T-helper 17 cell (primary cell): Measurements from ENCODE around the gene CAMSAP2. TPM values are rescaled to one million over a fixed set of nuclear protein-coding genes. Genes with fewer than 3 reads are reported as not detected.
"Not testable (repeated sequence)": the region's sequence is repeated elsewhere in the genome, so short reads cannot be mapped to it uniquely, and the experiment has no call there.

Experiments
- ATAC-seq: fragments of 150-1000 bp; cut with Tn5 transposase; 2 replicates; pipeline ENCODE4 v1.10.0; 2021; ENCODE audit warnings: mild to moderate bottlenecking, moderate library complexity
- DNase-seq, 3 donors: peaks; one replicate each; pipeline versions ENCODE4 v3.0.0 to v3.0.0-alpha.2; 2020 to 2021
- H3K9me3 ChIP-seq: one replicate; pipeline ENCODE4 v1.7.0; 2013; ENCODE audit warnings: low read length, mild to moderate bottlenecking; ENCODE audit not compliant: control insufficient read depth, poor library complexity, severe bottlenecking
- H3K27ac Mint-ChIP-seq: one replicate; pipeline ENCODE4 v1.8.0; 2022; ENCODE audit warnings: mild to moderate bottlenecking, moderate library complexity, mixed read lengths
- H3K27me3 Mint-ChIP-seq: one replicate; pipeline ENCODE4 v1.8.0; 2022; ENCODE audit warnings: mixed read lengths
- H3K36me3 Mint-ChIP-seq: one replicate; pipeline ENCODE4 v1.8.0; 2022; ENCODE audit warnings: low read depth, mixed read lengths
- H3K4me1 Mint-ChIP-seq: one replicate; pipeline ENCODE4 v1.8.0; 2022; ENCODE audit warnings: mild to moderate bottlenecking, mixed read lengths
- H3K4me3 Mint-ChIP-seq: one replicate; pipeline ENCODE4 v1.8.0; 2022; ENCODE audit warnings: mild to moderate bottlenecking, moderate library complexity, mixed read lengths
- total RNA-seq, 4 donors: library from RNA in 2 of 4; stranded (reverse) in 2 of 4; gene quantifications; one replicate each; pipeline ENCODE4 v1.2.3 and lab custom pipeline; 2022 to 2026

The CAMSAP2 gene
- total RNA-seq, 2 donors from 2014 or later, result 2.8 to 3.1 TPM

DNA sequence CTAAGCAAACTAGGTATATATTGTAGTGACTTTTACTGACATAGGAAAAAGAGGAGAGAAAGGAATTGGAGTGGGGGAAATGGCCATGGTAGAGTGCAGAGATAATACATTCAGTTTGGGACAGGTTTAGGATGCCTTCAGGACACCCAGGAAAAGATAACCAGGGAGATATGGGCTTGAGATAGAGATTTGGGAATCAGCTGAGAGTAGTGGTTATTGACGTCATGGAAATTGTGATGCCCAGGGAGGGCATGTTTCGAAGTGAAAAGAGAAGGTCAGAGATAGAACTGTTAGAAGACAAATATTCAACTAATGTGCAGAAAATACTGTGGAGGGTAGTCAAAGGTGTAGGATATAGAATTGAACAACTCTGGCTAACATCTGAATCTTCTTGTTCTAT lies 40.6 kb downstream of the CAMSAP2 start:
- H3K4me1 Mint-ChIP-seq, result peaks cover 12% of the 10 kb centered on the region
- H3K27ac Mint-ChIP-seq, result no peak overlapping the region
- ATAC-seq (no peak), DNase-seq (no peak)
- H3K36me3 Mint-ChIP-seq, result peaks cover 7% of the 10 kb centered on the region
- no peak overlapping the region for H3K4me3 Mint-ChIP-seq
- H3K27me3 Mint-ChIP-seq, result no peaks in the 10 kb centered on the region
- H3K9me3 ChIP-seq, result no peaks in the 10 kb centered on the region

DNA sequence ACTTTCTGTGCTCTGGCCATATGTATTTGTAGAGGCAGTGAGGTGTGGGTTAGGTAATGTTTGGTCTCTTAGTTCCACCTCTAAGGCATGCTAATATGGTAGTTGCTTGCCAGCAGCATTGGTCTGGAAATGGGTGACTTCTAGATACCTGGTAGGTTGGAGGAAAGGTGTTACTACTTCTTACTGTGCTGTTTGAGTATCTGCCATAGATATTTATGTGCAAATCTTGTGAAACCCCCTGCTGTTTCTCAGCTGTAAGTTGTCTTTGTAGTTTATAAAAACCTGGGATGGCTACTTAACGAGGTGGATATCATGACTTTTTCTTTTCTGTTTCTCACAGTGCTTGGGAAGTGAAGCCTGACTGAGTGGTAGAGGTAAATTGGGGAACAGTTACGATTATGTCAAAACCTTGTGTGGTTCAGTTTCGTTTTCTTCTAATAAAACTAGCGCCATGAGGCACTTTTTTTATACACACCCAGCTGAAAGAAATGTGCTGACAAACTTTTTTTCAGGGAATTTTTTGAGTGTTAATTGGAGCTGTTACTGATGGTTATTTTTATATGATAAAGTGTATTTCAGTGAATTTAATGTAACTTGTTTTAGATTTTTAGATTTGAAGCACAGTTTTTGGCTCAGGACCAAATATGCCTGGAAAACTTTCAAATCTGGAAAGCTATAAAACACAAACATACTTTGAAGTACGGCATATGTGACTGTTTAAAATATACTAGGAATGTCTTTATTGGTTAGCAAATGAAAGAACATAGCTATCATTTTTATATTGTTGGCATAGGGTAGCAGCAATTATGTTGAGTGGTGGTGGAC lies 42.1 kb downstream of the CAMSAP2 start:
- peaks cover 5% of the 10 kb centered on the region for H3K4me1 Mint-ChIP-seq

DNA sequence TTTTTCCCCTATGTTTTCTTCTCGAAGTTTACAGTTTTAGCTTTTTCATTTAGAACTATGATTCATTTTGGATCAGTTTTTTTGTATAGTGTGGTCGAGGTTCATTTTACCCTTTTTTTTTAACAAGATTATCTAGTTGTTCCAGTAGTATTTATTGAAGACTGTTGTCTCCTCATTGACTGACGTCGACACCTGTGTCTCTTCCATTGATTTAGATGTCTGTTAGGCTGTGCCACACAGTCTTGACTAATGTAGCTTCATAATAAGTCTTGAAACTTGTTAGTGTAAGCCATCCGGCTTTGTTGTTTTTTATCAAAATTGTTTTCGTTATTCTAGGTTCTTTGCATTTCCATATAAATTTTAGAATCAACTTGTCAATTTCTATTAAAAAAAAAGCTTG lies 45.2 kb downstream of the CAMSAP2 start:
- Mint-ChIP-seq H3K4me3 (no peak overlapping the region), H3K27ac (no peak overlapping the region), H3K27me3 (no peaks in the 10 kb centered on the region), H3K36me3 (peaks cover 2% of the 10 kb centered on the region), H3K4me1 (peaks cover 5% of the 10 kb centered on the region)
- DNase-seq (no peak), ATAC-seq (no peak)
- no peaks in the 10 kb centered on the region for H3K9me3 ChIP-seq

More for the DNA sequence above, 42.1 kb downstream of the CAMSAP2 start:
- Mint-ChIP-seq H3K4me3 (no peak overlapping the region), H3K36me3 (peaks cover 2% of the 10 kb centered on the region), H3K27ac (no peak overlapping the region), H3K27me3 (no peaks in the 10 kb centered on the region)
- no peaks in the 10 kb centered on the region for H3K9me3 ChIP-seq
- no peak for DNase-seq
- no peak for ATAC-seq

DNA sequence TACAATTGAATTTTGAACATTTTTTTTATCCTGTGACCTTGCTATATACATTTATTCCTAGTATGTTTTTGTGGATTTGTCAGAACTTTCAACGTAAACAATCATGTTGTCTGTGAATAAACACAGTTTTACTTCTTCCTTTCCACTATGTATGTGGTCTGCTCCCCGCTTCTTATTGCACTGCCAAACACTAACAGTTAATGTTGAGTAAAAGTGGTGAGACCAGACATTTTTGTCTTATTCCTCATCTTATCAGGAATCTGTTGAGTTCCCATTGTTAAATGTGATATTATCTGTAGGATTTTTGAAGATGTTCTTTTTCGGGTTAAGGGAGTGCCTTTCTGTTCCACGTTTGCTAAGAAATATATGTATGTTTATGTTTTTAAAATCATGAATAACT lies 45.9 kb downstream of the CAMSAP2 start:
- H3K36me3 Mint-ChIP-seq, result peaks cover 2% of the 10 kb centered on the region
- H3K4me1 Mint-ChIP-seq, result peaks cover 2% of the 10 kb centered on the region
- H3K27ac Mint-ChIP-seq, result no peak overlapping the region
- no peak for DNase-seq
- no peak for ATAC-seq
- H3K27me3 Mint-ChIP-seq, result no peaks in the 10 kb centered on the region
- no peak overlapping the region for H3K4me3 Mint-ChIP-seq
- no peaks in the 10 kb centered on the region for H3K9me3 ChIP-seq

DNA sequence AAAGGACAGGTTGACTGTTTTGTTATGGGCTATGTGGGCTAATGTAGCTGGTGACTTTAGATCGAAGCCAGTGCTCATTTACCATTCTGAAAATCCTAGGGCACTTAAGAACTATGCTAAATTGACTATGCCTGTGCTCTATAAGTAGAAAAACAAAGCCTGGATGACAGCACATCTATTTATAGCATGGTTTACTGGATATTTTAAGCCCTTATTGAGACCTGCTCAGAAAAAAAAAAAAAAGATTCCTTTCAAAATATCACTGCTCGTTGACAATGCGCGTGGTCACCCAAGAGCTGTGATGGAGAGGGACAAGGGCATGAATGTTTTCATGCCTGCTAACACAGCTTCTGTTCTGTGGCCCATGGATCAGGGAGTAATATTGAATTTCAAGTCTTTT lies 48.1 kb downstream of the CAMSAP2 start:
- peaks cover 2% of the 10 kb centered on the region for H3K36me3 Mint-ChIP-seq

DNA sequence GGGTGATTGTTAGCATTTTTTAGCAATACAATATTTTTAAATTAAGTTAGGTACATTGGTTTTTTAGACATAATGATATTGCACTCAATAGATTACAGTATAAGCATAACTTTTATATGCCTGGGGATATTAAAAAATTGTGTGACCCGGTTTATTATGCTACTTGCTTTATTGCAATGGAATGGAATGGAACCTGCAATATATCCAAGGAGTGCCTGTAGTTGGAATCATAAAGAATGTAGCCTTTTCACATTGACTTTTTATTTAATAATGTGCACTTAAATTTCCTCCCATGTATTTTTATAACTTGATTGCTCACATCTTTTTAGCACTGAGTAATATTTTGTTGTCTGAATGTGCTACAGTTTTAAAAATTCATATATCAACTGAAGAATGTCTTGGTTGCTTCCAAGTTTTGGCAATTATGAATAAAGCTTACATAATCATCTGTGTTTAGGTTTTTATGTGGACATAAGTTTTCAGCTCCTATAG lies 49.2 kb downstream of the CAMSAP2 start:
- Mint-ChIP-seq H3K36me3 (peaks cover 2% of the 10 kb centered on the region), H3K4me3 (no peak overlapping the region), H3K4me1 (peaks cover 2% of the 10 kb centered on the region), H3K27me3 (no peaks in the 10 kb centered on the region), H3K27ac (no peak overlapping the region)
- DNase-seq, result no peak
- no peak for ATAC-seq
- H3K9me3 ChIP-seq, result no peaks in the 10 kb centered on the region

More for the DNA sequence above, 48.1 kb downstream of the CAMSAP2 start:
- no peak for DNase-seq
- no peak overlapping the region for H3K27ac Mint-ChIP-seq
- no peak for ATAC-seq
- peaks cover 2% of the 10 kb centered on the region for H3K4me1 Mint-ChIP-seq
- H3K27me3 Mint-ChIP-seq, result no peaks in the 10 kb centered on the region
- H3K4me3 Mint-ChIP-seq, result no peak overlapping the region
- H3K9me3 ChIP-seq, result no peaks in the 10 kb centered on the region

DNA sequence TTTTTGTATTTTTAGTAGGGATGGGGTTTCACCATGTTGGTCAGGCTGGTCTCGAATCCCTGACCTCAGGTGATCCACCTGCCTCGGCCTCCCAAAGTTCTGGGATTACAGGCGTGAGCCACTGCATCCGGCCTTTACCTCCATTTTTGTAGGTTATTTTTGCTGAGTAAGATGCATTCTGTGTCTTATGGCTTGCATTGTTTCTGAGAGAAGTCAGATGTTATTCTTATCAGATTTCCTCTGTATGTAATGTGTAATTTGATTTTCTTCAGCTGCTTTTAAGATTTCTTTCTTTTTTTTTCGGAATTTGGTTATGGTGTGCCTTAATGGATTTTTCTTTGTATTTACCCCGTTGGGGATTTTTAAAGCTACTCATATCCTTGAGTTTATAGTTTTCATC lies 52.3 kb downstream of the CAMSAP2 start:
- not testable (repeated sequence) for ATAC-seq, H3K27me3 Mint-ChIP-seq, H3K4me3 Mint-ChIP-seq, H3K27ac Mint-ChIP-seq, H3K36me3 Mint-ChIP-seq, H3K4me1 Mint-ChIP-seq, H3K9me3 ChIP-seq, DNase-seq

DNA sequence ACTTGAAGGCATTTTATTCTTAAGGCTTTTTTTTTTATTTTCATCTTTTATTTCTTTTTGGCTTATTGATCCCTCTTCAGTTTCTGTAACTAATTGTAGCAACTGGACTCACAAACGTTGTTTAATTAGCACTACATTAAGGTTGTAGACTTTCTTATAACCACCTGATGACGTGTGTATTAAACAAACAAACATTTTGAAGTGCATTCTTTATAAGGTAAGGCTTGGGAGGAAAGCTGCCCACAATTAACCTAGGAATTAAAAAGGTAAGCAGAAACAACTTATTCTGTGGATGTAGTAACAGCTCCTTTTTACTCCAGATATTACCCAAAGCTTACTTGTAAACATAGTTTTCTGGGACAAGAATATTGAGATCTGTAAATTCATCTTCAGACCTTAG lies 55.0 kb downstream of the CAMSAP2 start:
- no peaks in the 10 kb centered on the region for H3K36me3 Mint-ChIP-seq
- H3K9me3 ChIP-seq, result peaks cover 2% of the 10 kb centered on the region
- no peak overlapping the region for H3K4me3 Mint-ChIP-seq
- H3K27ac Mint-ChIP-seq, result no peak overlapping the region
- ATAC-seq (no peak), DNase-seq (no peak)
- no peaks in the 10 kb centered on the region for H3K27me3 Mint-ChIP-seq
- H3K4me1 Mint-ChIP-seq, result peaks cover 2% of the 10 kb centered on the region

DNA sequence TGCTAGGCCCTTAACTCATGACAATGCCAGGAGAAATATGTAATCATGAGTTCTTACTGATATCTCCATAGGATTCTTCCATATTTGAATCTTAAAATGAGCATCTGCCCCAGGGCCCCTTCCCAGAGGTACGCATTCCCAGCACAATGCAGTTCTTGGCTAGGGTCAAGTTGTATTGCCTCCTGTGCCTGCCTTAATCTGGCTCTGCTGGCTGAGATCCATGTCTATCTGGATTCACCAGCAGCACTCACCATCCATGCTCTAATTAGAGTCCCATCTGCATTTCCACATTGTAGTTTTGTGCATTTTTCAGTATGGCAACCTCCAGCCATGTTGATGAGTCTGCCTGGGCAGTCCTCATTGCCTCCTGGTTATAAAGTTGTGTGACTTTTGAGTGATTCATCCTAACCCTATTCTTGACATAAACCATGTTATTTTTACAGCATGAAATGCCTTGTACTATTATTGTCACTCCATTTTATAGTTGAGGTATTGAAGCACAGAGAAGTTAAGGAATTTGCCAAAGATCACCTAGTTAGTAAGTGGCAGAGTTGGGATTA lies 55.9 kb downstream of the CAMSAP2 start:
- H3K27ac Mint-ChIP-seq, result no peak overlapping the region
- peaks cover 3% of the 10 kb centered on the region for H3K27me3 Mint-ChIP-seq
- H3K4me1 Mint-ChIP-seq, result peaks cover 5% of the 10 kb centered on the region
- DNase-seq (no peak), ATAC-seq (no peak)
- peaks cover under 1% of the 10 kb centered on the region for H3K36me3 Mint-ChIP-seq
- peaks cover 2% of the 10 kb centered on the region for H3K9me3 ChIP-seq
- H3K4me3 Mint-ChIP-seq, result no peak overlapping the region

DNA sequence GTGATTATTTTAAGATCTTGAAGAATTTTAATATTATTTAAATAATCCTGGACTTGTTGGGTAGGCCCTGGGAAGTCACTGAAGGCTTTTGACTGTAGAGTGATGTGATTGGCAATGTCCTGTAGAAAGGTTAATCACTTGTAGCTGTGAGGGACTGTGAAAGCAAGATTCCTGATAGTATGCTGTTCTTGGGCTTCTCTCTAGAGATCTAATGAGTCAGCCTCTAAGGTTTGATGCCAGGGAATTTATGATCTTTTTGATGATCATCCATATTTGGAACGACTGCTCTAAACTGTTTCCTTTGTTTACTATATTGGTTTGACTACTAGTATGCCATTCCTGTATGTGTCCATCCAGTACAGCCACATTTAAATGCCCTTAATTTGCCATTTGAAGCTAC lies 56.5 kb downstream of the CAMSAP2 start:
- Mint-ChIP-seq H3K27me3 (peaks cover 5% of the 10 kb centered on the region), H3K27ac (no peak overlapping the region), H3K4me1 (peaks cover 10% of the 10 kb centered on the region), H3K36me3 (peaks cover 3% of the 10 kb centered on the region), H3K4me3 (no peak overlapping the region)
- ATAC-seq (no peak), DNase-seq (no peak)
- H3K9me3 ChIP-seq, result peaks cover 2% of the 10 kb centered on the region

DNA sequence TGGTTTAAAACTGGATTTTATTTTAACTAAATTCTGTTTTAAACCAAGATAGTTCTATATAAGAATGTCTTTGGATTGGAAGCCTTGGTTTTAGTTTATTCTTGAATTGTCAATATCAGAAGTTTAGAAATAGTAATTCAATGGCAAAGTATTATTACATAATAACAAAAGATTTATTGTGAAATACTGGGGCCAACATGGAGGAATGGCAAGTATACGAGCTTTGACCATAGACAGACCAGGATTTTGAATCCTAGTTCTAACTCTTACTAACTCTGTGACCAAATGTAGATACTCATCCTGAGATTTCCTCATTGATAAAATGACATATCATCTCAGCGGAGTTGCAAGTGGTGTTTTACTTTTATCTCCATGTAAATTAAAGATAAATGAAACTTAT lies 63.3 kb downstream of the CAMSAP2 start:
- Mint-ChIP-seq H3K4me1 (peaks cover 11% of the 10 kb centered on the region), H3K36me3 (peaks cover 5% of the 10 kb centered on the region), H3K4me3 (no peak overlapping the region), H3K27ac (no peak overlapping the region), H3K27me3 (peaks cover 5% of the 10 kb centered on the region)
- no peaks in the 10 kb centered on the region for H3K9me3 ChIP-seq
- DNase-seq (no peak), ATAC-seq (no peak)

DNA sequence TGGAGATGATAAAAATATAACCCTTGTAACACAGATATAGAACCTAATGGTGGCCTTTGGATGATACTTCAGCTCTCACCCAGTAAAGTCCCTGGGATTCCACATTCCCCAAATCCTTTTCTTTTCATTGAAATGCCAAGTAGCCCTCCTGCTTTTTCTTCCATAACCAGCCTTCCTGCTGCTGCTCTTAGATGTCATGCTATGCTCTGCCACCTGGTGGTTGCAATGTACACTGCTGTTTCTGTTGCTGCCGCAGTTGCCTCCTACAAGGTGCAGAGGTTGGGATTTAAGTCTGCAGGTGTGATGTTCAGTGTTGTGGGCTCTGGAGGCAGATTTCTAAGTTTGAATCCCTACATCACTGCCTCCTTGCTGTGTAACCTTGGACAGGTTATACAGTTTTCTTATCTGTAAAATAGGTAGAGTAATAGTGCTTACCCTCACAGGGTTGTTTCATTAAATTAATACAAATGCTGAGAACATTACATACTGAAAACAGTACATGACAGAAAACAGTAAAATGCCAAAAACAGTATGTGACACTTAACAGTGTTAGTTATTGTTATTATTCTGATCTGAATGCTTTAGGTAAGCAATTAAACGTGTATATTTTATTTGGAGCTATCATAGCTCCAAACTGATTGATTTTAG lies 64.3 kb downstream of the CAMSAP2 start:
- peak; percentile 46 to 60 (median 52) for DNase-seq
- peaks cover 5% of the 10 kb centered on the region for H3K27me3 Mint-ChIP-seq
- H3K36me3 Mint-ChIP-seq, result peaks cover 5% of the 10 kb centered on the region
- ATAC-seq, result peak; percentile 79
- no peaks in the 10 kb centered on the region for H3K9me3 ChIP-seq
- peaks cover 11% of the 10 kb centered on the region for H3K4me1 Mint-ChIP-seq
- H3K27ac Mint-ChIP-seq, result no peak overlapping the region
- H3K4me3 Mint-ChIP-seq, result no peak overlapping the region

DNA sequence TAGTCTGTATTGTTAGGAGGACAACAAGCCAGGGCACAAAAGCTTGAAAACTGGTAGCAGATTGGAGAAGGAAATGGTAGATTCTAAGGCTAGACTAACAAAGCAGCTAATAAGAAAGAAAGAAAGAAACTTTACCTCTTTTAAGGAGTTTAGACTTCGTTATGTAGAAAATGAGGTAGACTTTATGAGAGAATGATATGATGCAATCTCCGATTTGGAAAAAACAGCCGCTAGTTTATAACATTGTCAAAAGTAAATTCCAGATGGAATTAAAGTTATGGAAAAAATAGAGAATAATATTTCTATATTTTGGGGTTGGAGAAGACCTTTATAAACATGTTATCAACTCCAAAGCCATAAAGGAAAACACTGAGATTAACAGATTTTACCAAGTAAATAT lies 67.0 kb downstream of the CAMSAP2 start:
- H3K9me3 ChIP-seq, result no peaks in the 10 kb centered on the region
- ATAC-seq (no peak), DNase-seq (no peak)
- H3K4me3 Mint-ChIP-seq, result no peak overlapping the region
- peaks cover under 1% of the 10 kb centered on the region for H3K36me3 Mint-ChIP-seq
- H3K27ac Mint-ChIP-seq, result no peak overlapping the region
- no peaks in the 10 kb centered on the region for H3K27me3 Mint-ChIP-seq
- H3K4me1 Mint-ChIP-seq, result peaks cover 4% of the 10 kb centered on the region
